Stimulated activated CD8-positive, alpha-beta memory T cell treated with anti-CD3 and anti-CD28 coated beads, Interleukin-7, amount 100 ng/mL, for 48 hours (primary cell): ENCODE data around the gene FABP3.
"Not testable (repeated sequence)": the region's sequence is repeated elsewhere in the genome, so short reads cannot be mapped to it uniquely, and the experiment has no call there.

ENCODE experiments used
- DNase-seq, 2 donors: peaks; one replicate each; pipeline ENCODE4 v3.0.0-alpha.2; 2020; ENCODE audit warnings: low read depth in 1 of 2; ENCODE audit errors: extremely low read depth in 1 of 2

Gene FABP3

GRCh38 chr1:31399976-31400375 lies 27.1 kb upstream of the FABP3 start:
- DNase-seq, result no peak

- no peak for DNase-seq
These were observed 25.4 kb upstream of the FABP3 start for GRCh38 chr1:31398246-31398645.

- no peak for DNase-seq
These were observed 24.7 kb upstream of the FABP3 start for GRCh38 chr1:31397360-31398095.

- no peak for DNase-seq
These were observed 23.9 kb upstream of the FABP3 start for GRCh38 chr1:31396633-31397351.

GRCh38 chr1:31394584-31395193 lies 21.8 kb upstream of the FABP3 start:
- DNase-seq, result peak; percentile 59 to 69

GRCh38 chr1:31393463-31393862 lies 20.6 kb upstream of the FABP3 start:
- no peak for DNase-seq

- DNase-seq, result no peak
These were observed 17.2 kb upstream of the FABP3 start for GRCh38 chr1:31390071-31390470.

GRCh38 chr1:31389616-31390015 lies 16.7 kb upstream of the FABP3 start:
- no peak for DNase-seq

- no peak for DNase-seq
These were observed 14.7 kb upstream of the FABP3 start for GRCh38 chr1:31387612-31388011.

- not testable (repeated sequence) for DNase-seq
These were observed 13.8 kb upstream of the FABP3 start for GRCh38 chr1:31386576-31387243.

GRCh38 chr1:31383967-31384366 lies 11.1 kb upstream of the FABP3 start:
- no peak for DNase-seq

GRCh38 chr1:31382379-31382989 lies 9.6 kb upstream of the FABP3 start:
- no peak for DNase-seq

GRCh38 chr1:31381394-31382294 lies 8.8 kb upstream of the FABP3 start:
- DNase-seq, result no peak

- no peak for DNase-seq
These were observed 7.3 kb upstream of the FABP3 start for GRCh38 chr1:31380181-31380580.

- DNase-seq, result no peak
These were observed 5.1 kb upstream of the FABP3 start for GRCh38 chr1:31378001-31378400.

- no peak for DNase-seq
These were observed 4.5 kb upstream of the FABP3 start for GRCh38 chr1:31377364-31377863.

- no peak for DNase-seq
These were observed 3.7 kb upstream of the FABP3 start for GRCh38 chr1:31376375-31377134.

GRCh38 chr1:31374511-31375196 lies 1.8 kb upstream of the FABP3 start:
- no peak for DNase-seq
